Upper lobe of right lung (tissue), 1 donor: ENCODE results near the gene KHDC4. TPM values are rescaled to one million over a fixed set of nuclear protein-coding genes. Genes with fewer than 3 reads are reported as not detected.

Source experiments
- ATAC-seq: fragments of 200-7000 bp; cut with Tn5 transposase; one replicate; pipeline ENCODE4 v1.9.1; 2020; ENCODE audit warnings: mild to moderate bottlenecking, moderate library complexity
- DNase-seq: peaks from one replicate; pipeline ENCODE4 v3.0.0-alpha.2; 2020
- H3K27ac ChIP-seq: fragments of 200-600 bp; one replicate; pipeline ENCODE4 v1.8.0; 2022
- H3K27me3 ChIP-seq: fragments of 200-600 bp; one replicate; pipeline ENCODE4 v1.8.0; 2022; ENCODE audit warnings: mild to moderate bottlenecking
- H3K36me3 ChIP-seq: fragments of 200-600 bp; one replicate; pipeline ENCODE4 v1.8.0; 2022
- H3K4me1 ChIP-seq: fragments of 200-600 bp; one replicate; pipeline ENCODE4 v1.8.0; 2022
- H3K4me3 ChIP-seq: fragments of 200-600 bp; one replicate; pipeline ENCODE4 v1.8.0; 2022; ENCODE audit warnings: mild to moderate bottlenecking
- H3K9me3 ChIP-seq: fragments of 200-600 bp; one replicate; pipeline ENCODE4 v1.8.0; 2022
- intact Hi-C: fragments of 100-400 bp; cut with DNase I; formaldehyde crosslinking; loops from one replicate; pipeline ENCODE4 v1.11.0; 2022
- total RNA-seq: library from RNA; stranded (reverse); fragmentation: NEBNext Ultra II Directional; extraction: Animal tissue kit (Norgen Biotek cat#: 25700); gene quantifications from one replicate; pipeline ENCODE4 v1.2.1, GENCODE V29; 2021
- TF ChIP-seq, protein P1 (sequence below): fragments of 200-600 bp; IDR thresholded peaks from one replicate; pipeline ENCODE4 v1.8.0; 2022; ENCODE audit warnings: antibody characterized with exemption
- donor health status: DM: no; HTN: yes; CAD: no; lungs with severe emphysema.

Gene KHDC4
- total RNA-seq, 1 donor from 2014 or later, result 40.1 TPM

DNA sequence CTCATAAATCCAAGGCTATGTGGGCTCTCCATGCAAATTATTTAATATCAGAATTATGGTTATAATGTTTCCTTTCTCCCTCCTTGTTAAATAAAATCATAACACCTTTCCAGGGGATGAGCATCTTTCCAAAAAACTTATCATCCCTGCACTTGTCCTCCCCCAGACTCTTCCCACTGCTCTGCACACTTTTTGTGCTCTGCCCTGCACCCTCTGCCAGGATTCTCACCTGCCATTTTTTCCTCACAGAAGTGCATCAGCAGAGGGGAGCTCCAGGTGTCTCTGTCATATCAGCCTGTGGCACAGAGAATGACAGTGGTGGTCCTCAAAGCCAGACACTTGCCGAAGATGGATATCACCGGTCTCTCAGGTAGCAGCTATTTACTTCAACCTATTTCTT lies 54.0 kb downstream of the KHDC4 start:
- Histone ChIP-seq H3K27ac (no peak overlapping the region), H3K4me1 (no peaks in the 10 kb centered on the region), H3K9me3 (no peaks in the 10 kb centered on the region), H3K4me3 (no peak overlapping the region), H3K27me3 (no peaks in the 10 kb centered on the region), H3K36me3 (peaks cover 5% of the 10 kb centered on the region)
- intact Hi-C loops, result no loop called here
- no peak for ATAC-seq
- TF ChIP-seq, protein P1, sequence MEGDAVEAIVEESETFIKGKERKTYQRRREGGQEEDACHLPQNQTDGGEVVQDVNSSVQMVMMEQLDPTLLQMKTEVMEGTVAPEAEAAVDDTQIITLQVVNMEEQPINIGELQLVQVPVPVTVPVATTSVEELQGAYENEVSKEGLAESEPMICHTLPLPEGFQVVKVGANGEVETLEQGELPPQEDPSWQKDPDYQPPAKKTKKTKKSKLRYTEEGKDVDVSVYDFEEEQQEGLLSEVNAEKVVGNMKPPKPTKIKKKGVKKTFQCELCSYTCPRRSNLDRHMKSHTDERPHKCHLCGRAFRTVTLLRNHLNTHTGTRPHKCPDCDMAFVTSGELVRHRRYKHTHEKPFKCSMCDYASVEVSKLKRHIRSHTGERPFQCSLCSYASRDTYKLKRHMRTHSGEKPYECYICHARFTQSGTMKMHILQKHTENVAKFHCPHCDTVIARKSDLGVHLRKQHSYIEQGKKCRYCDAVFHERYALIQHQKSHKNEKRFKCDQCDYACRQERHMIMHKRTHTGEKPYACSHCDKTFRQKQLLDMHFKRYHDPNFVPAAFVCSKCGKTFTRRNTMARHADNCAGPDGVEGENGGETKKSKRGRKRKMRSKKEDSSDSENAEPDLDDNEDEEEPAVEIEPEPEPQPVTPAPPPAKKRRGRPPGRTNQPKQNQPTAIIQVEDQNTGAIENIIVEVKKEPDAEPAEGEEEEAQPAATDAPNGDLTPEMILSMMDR, result no peak
- no peak for DNase-seq

DNA sequence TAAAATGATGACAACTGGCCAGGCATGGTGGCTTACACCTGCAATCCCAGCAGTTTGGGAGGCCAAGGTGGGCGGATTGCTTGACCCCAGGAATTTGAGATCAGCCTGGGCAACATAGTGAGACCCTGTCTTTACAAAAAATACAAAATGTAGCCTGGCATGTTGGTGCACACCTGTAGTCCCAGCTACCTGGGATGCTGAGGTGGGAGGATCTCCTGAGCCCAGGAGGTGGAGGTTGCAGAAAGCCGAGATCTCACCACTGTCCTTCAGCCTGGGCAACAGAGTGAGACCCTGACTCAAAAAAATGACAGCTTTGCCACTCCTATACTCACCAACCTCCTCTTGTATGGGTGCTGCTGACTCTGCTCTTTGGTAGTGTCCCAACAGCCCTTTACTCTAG lies 56.3 kb downstream of the KHDC4 start:
- Histone ChIP-seq H3K27me3 (no peaks in the 10 kb centered on the region), H3K4me1 (no peaks in the 10 kb centered on the region), H3K27ac (no peak overlapping the region), H3K9me3 (no peaks in the 10 kb centered on the region), H3K36me3 (peaks cover 5% of the 10 kb centered on the region), H3K4me3 (no peak overlapping the region)
- intact Hi-C loops, result no loop called here
- TF ChIP-seq, protein P1, result no peak
- DNase-seq, result no peak
- ATAC-seq, result no peak

DNA sequence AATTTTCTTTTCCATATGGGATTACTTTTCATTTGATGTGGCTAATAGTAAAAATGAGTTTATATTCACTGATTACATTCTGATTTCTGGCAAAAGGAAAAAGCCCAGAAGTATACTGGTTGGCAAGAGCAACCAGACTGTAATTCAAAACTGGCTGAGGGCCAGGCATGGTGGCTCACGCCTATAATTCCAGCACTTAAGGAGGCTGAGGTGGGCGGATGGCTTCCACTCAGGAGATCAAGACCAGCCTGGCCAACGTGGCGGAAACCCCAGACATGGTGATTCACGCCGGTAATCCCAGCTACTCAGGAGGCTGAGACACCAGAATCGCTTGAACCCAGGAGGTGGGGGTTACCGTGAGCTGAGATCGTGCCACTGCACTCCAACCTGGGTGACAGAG lies 60.4 kb downstream of the KHDC4 start:
- no peak for DNase-seq
- Histone ChIP-seq H3K36me3 (no peaks in the 10 kb centered on the region), H3K27ac (no peak overlapping the region), H3K4me3 (no peak overlapping the region), H3K4me1 (no peaks in the 10 kb centered on the region), H3K27me3 (no peaks in the 10 kb centered on the region), H3K9me3 (no peaks in the 10 kb centered on the region)
- intact Hi-C loops, result no loop called here
- ATAC-seq, result no peak
- TF ChIP-seq, protein P1, result no peak

DNA sequence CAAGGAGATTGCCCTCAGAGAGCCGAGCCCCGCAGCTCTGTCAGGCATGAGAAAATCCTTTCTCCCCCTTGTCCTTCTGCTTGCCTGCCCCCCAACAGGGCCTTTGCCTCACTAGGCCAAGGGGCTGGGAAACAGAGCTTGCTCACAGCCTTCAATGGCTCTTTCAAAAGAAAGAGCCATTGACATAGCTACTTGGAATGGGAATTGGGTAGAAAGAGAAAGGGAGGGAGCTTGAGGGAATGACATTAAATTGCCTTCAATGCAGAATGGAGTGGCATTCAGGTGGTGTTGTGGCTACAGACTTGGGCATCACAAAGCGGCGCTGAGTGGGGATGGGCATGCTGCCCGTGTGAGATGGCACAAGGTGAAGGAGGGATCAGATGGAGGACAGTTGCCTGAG lies 61.7 kb downstream of the KHDC4 start:
- Histone ChIP-seq H3K4me1 (no peaks in the 10 kb centered on the region), H3K27ac (no peak overlapping the region), H3K36me3 (no peaks in the 10 kb centered on the region), H3K9me3 (no peaks in the 10 kb centered on the region), H3K4me3 (no peak overlapping the region), H3K27me3 (no peaks in the 10 kb centered on the region)
- ATAC-seq (no peak), DNase-seq (no peak)
- TF ChIP-seq, protein P1, result no peak
- intact Hi-C loops, result no loop called here

DNA sequence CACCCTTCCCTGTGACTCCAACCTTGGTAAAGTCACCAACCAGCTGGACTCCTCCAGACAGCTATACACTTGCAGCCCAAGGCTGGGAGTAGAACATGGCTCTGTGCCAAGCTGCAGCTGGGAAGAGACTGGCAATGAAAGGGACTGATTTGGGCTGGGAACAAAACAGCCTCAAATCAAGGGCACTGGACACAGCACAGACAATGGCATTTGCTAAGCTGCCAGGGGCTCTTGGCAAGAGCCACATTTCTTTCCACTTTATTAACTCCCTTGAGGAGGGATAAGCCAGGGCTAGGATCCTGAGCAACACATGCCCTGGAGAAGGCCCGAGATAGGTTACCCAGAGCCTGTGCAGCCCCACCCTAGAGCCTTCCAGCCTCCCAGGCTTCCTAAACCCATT lies 62.8 kb downstream of the KHDC4 start:
- TF ChIP-seq, protein P1, result no peak
- intact Hi-C loops, result no loop called here
- no peak overlapping the region for H3K27ac ChIP-seq
- no peaks in the 10 kb centered on the region for H3K27me3 ChIP-seq
- DNase-seq (no peak), ATAC-seq (no peak)
- H3K4me1 ChIP-seq, result no peaks in the 10 kb centered on the region
- H3K36me3 ChIP-seq, result no peaks in the 10 kb centered on the region
- no peak overlapping the region for H3K4me3 ChIP-seq
- no peaks in the 10 kb centered on the region for H3K9me3 ChIP-seq

DNA sequence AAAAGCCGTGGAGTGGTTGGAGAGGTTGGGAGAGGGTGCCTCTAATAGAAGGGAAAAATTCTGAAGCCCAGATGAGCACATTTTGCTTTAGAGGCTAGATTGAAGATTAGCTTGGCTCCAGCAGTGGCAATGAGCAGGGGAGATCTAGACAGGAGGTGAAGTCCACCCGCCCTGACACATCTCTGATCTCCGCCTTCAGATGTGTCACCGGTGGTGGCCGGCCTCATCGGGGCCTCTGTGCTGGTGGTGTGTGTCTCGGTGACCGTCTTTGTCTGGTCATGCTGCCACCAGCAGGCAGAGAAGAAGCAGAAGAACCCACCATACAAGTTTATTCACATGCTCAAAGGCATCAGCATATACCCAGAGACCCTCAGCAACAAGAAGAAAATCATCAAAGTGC lies 66.4 kb downstream of the KHDC4 start:
- no peaks in the 10 kb centered on the region for H3K9me3 ChIP-seq
- TF ChIP-seq, protein P1, result no peak
- H3K27me3 ChIP-seq, result no peaks in the 10 kb centered on the region
- intact Hi-C loops, result no loop called here
- no peak overlapping the region for H3K4me3 ChIP-seq
- no peaks in the 10 kb centered on the region for H3K36me3 ChIP-seq
- no peak overlapping the region for H3K27ac ChIP-seq
- DNase-seq (no peak), ATAC-seq (no peak)
- no peaks in the 10 kb centered on the region for H3K4me1 ChIP-seq
